Measurements from ENCODE around the gene LOC101059915.
"Not testable (repeated sequence)": the region's sequence is repeated elsewhere in the genome, so short reads cannot be mapped to it uniquely, and the experiment has no call there.

- not testable (repeated sequence) for TF ChIP-seq CTCF (IDR thresholded peaks at IDR 0.05; ENCODE audit: low read length); EZH2 (IDR thresholded peaks at IDR 0.05; ENCODE audit: borderline replicate concordance, low read length)
Measured at GRCh38 chrX:71663238-71663637, 4.1 kb upstream of the LOC101059915 start.

Measured in OCI-LY1 (cell line).